HepG2 (cell line): ENCODE data around the gene AKAP1. TPM values are rescaled to one million over a fixed set of nuclear protein-coding genes. Genes with fewer than 3 reads are reported as not detected.

Source experiments
- AKNA ChIP-seq: sonication (generic); formaldehyde crosslinking; IDR thresholded peaks from 2 replicates; pipeline ENCODE4 v1.4.0; 2020; ENCODE audit warnings: missing genetic modification reagents, borderline replicate concordance
- BORCS8-MEF2B ChIP-seq: sonication (generic); formaldehyde crosslinking; IDR thresholded peaks from 2 replicates; pipeline ENCODE4 v1.8.0; 2022; ENCODE audit warnings: mild to moderate bottlenecking, missing genetic modification reagents
- CENPBD1 ChIP-seq: sonication (generic); formaldehyde crosslinking; IDR thresholded peaks from 2 replicates; pipeline ENCODE4 v1.8.0; 2022; ENCODE audit warnings: missing genetic modification reagents, low read depth, mild to moderate bottlenecking, borderline replicate concordance
- DNMT3B ChIP-seq: conservative IDR thresholded peaks from 2 replicates; pipeline ENCODE4 v1.6.1; 2016; ENCODE audit warnings: missing biosample characterization, control low read depth
- LRRFIP1 ChIP-seq: sonication (generic); formaldehyde crosslinking; conservative IDR thresholded peaks from 2 replicates; pipeline ENCODE4 v1.4.0; 2020; ENCODE audit warnings: missing genetic modification reagents
- MIER3 ChIP-seq: IDR thresholded peaks from 2 replicates; pipeline ENCODE4 v1.6.1; 2016; ENCODE audit warnings: missing compliant biosample characterization, borderline replicate concordance
- MXD4 ChIP-seq: IDR thresholded peaks from 2 replicates; pipeline ENCODE4 v1.6.1; 2016; ENCODE audit warnings: mild to moderate bottlenecking, missing biosample characterization, missing genetic modification reagents
- NCOR1 ChIP-seq: fragments of 200-600 bp; sonication (generic); IDR thresholded peaks from 2 replicates; pipeline ENCODE4 v1.7.0; 2017; ENCODE audit warnings: antibody characterized with exemption, low read length, borderline replicate concordance
- NFE2L2 ChIP-seq: fragments of 150-350 bp; IDR thresholded peaks from 2 replicates; pipeline ENCODE4 v1.6.1; 2014; ENCODE audit warnings: low read length
- PITX1 ChIP-seq: sonication (generic); formaldehyde crosslinking; IDR thresholded peaks from 2 replicates; pipeline ENCODE4 v1.5.1; 2020; ENCODE audit warnings: mild to moderate bottlenecking, missing genetic modification reagents
- SCMH1 ChIP-seq: sonication (generic); formaldehyde crosslinking; IDR thresholded peaks from 2 replicates; pipeline ENCODE4 v1.9.0; 2021; ENCODE audit warnings: missing genetic modification reagents, mild to moderate bottlenecking, borderline replicate concordance
- ZNF34 ChIP-seq: sonication (generic); formaldehyde crosslinking; IDR thresholded peaks from 2 replicates; pipeline ENCODE4 v1.4.0; 2020; ENCODE audit warnings: mild to moderate bottlenecking, missing genetic modification reagents, borderline replicate concordance
- ZNF354B ChIP-seq: sonication (generic); formaldehyde crosslinking; IDR thresholded peaks from 2 replicates; pipeline ENCODE4 v1.8.0; 2022; ENCODE audit warnings: mild to moderate bottlenecking, missing genetic modification reagents
- ZNF646 ChIP-seq: sonication (generic); formaldehyde crosslinking; IDR thresholded peaks from 2 replicates; pipeline ENCODE4 v1.9.0; 2021; ENCODE audit warnings: mild to moderate bottlenecking, missing genetic modification reagents
- ZNF747 ChIP-seq: sonication (generic); formaldehyde crosslinking; IDR thresholded peaks from 2 replicates; pipeline ENCODE4 v1.8.1; 2023; ENCODE audit warnings: missing genetic modification reagents, mild to moderate bottlenecking, borderline replicate concordance
- polyA plus RNA-seq, 8 experiments: library from polyadenylated mRNA; depleted of rRNA in 3 of 8; stranded (reverse) in 7 of 8; unstranded in 1 of 8; fragments of >200 nt; fragmentation: Illumina TruSeq in 4 of 8; extraction: Trizol in 4 of 8; gene quantifications; 2 replicates each; pipeline versions ENCODE4 v1.2.1 to v1.2.3, GENCODE V29; 2011 to 2016; ENCODE audit warnings: low read depth in 4 of 8, missing spikeins in 1 of 8, mixed read lengths in 1 of 8; ENCODE audit not compliant: insufficient read depth in 1 of 8
- total RNA-seq, 5 experiments: library from RNA; depleted of rRNA; stranded (reverse); fragments of >200 nt; fragmentation: Illumina TruSeq; extraction: Trizol; gene quantifications; 2 replicates each; pipeline ENCODE4 v1.2.3, GENCODE V29; 2016; ENCODE audit warnings: low read depth in 1 of 5

The AKAP1 gene
- total and polyA plus RNA-seq, 2 of the 13 experiments (the other 11 are each of a cell fraction or from before 2014, with no cell fraction given) = 101 to 131 TPM

- TF ChIP-seq ZNF646 (CRISPR knock-in tag) (no peak), MXD4 (CRISPR knock-in tag) (peak; percentile 37; the same call in 1 of the 2 replicates), PITX1 (CRISPR knock-in tag) (peak; percentile 85), ZNF747 (CRISPR knock-in tag) (peak; percentile 27; the same call in 1 of the 2 replicates), LRRFIP1 (CRISPR knock-in tag) (no peak), SCMH1 (CRISPR knock-in tag) (no peak), DNMT3B (CRISPR knock-in tag) (no peak), NCOR1 (no peak), CENPBD1 (CRISPR knock-in tag) (no peak), MIER3 (CRISPR knock-in tag) (0 out of 2 replicates have a peak, but pooled peaks have one; percentile 46), BORCS8-MEF2B (CRISPR knock-in tag) (no peak; the same call in 1 of the 2 replicates), NFE2L2 (no peak), AKNA (CRISPR knock-in tag) (no peak), ZNF34 (no peak; the same call in 1 of the 2 replicates), ZNF354B (no peak)
Observed at GRCh38 chr17:57084802-57085447, at the start of gene AKAP1 (continued).
